ENCODE data around the gene ZCWPW2. TPM values are rescaled to one million over a fixed set of nuclear protein-coding genes. Genes with fewer than 3 reads are reported as not detected.

Gene ZCWPW2, protein sequence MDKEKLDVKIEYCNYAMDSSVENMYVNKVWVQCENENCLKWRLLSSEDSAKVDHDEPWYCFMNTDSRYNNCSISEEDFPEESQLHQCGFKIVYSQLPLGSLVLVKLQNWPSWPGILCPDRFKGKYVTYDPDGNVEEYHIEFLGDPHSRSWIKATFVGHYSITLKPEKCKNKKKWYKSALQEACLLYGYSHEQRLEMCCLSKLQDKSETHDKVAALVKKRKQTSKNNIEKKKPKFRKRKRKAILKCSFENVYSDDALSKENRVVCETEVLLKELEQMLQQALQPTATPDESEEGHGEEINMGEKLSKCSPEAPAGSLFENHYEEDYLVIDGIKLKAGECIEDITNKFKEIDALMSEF
- 0.14 and 1.7 TPM in 2 replicates for total RNA-seq

GRCh38 chr3:28348629-28349468, at the start of gene ZCWPW2, which contains the start of gene AZI2:
TSS of gene ZCWPW2 (plus strand) at chr3:28348721. CDS start at chr3:28413069, 64,348 bp downstream.
TSS of gene AZI2 (minus strand) at chr3:28348824. CDS start at chr3:28340617, 8,207 bp downstream.

Other genes with a start within 250 kb of the ZCWPW2 start
- 17.3 and 24.3 TPM in 2 replicates for gene CMC1, start 107.1 kb upstream of the ZCWPW2 start, total RNA-seq
- 27.1 and 34.6 TPM in 2 replicates for gene AZI2, start 103 bp downstream of the ZCWPW2 start, total RNA-seq